ENCODE measurements around the gene SDK2.

Gene SDK2

DNA sequence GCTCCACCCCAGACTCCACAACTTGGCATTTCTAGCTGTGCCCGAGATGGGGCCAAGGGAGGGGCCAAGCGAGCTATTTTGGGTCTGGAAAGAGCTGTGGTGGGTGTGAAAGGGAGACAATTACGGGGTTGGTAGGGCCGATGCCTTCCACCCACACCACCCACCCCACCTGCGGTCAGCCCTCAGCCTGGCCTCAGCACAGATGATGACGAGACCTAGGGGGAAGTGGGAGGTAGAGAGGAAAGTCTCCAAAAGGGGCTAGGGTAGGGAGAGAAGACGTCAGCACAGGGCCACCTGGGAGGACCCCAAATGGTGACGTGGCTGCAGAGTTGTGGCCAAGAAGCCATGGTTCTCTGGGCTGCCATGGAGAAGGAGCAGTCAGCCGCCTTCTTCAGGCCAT, 83.1 kb downstream of the SDK2 start:
- DNase-seq (ENCODE audit: low spot score) = no peak

DNA sequence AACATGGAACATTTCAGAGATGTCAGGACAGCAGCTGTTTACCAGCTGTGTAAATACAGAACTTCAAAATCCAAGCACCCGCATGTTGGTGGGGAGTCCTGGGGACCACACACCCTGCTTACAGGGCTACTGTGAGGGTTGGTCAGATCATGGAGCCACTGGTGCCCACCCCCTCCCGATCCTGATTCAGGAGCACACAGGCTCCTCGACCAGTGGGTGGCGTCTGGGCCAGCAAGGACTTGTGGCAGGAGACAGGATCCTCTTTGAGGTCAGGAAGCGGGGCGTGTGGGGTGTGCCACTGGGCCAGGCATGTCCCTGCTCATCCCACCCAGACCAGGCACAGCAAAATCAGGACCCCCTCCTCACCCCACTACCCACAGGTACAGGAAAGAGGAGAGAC, 83.6 kb downstream of the SDK2 start:
- DNase-seq (ENCODE audit: low spot score) = no peak

- no peak for DNase-seq (ENCODE audit: low spot score)
These were observed 84.7 kb downstream of the SDK2 start for GRCh38 chr17:73559532-73559931.

DNA sequence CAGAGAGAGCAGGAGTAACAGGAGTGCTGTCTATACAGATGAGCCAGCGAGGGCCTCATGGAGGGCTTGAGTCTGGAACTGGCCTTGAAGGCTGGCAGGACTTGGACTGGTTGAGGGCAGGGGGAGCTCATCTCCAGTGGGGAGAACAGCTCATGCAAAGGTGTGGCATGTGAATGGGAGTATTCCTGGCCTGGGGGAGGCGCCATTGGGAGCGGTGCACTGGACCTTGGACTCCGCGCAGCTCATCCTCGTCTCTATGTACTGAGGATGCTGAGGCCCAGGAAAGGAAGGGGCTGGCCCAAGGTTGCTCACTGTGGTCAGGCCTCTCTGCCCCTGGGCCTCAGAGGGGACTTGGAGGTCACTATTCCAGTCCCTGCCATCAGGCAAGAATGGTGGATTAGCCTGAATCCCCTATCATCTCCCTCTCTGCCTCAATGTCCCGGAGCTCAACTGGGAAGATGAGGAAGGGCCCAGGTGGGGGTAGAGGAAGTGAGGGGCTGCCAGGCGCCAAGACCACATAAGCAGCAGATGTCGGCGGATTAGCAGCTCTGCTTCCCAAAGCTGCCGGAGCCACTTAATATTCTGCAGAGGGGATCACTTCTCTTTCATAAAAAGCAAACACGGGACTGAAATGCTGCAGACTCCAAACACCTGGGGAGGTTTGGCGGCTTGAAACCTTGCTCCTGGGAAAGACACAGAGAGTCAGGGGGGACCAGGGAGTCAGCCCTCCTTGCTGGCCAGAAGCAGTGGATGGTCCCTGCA, 88.9 kb downstream of the SDK2 start:
- DNase-seq (ENCODE audit: low spot score) = no peak

GRCh38 chr17:73554498-73554897, 89.7 kb downstream of the SDK2 start:
- DNase-seq (ENCODE audit: low spot score) = no peak

- DNase-seq (ENCODE audit: low spot score) = no peak
These were observed 90.9 kb downstream of the SDK2 start for GRCh38 chr17:73553311-73553710.

- DNase-seq (ENCODE audit: low spot score) = no peak
These were observed 91.8 kb downstream of the SDK2 start for GRCh38 chr17:73552300-73553048.

GRCh38 chr17:73551759-73552158, 92.5 kb downstream of the SDK2 start:
- DNase-seq (ENCODE audit: low spot score) = no peak

DNA sequence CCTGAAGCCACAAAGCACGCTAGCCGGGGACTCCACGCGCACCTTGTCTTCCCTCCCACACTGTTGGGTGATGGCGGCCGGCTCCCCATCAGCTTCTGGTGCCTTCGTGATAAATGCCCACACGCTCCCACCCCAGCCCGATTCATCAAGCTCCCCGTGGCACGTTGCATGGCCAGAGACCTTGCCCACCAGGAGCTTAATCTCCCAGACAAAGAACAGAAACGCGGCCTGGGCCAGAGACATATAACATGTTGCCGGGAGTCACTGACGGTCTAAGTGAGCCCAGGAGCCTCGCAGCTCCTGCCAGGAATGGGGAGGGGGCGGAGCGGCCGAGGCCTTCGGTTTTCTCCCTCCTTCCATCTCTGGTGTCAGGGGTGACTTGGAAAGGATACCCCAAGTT, 93.1 kb downstream of the SDK2 start:
- no peak for DNase-seq (ENCODE audit: low spot score)

DNA sequence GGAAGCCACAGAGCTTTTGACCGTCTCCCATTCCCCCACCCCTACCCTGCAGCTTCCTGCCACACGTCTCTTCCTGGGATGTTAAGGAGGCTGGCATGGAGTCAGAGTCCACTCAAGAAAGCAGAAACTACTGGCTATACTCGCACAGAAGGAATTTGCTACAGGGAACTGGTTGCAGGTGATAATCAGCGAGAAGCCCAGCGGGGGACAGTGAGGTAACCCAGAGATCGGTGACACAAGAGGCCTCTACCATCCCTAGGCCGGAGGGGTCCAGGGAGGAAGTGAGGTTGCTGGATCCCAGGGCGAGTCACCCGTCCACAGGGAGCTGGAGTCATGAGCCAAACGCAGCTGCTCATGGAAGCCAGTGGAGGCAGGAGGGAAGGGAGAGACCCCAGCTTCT, 93.7 kb downstream of the SDK2 start:
- DNase-seq (ENCODE audit: low spot score) = no peak

GRCh38 chr17:73549841-73550430, 94.3 kb downstream of the SDK2 start:
- no peak for DNase-seq (ENCODE audit: low spot score)

GRCh38 chr17:73548620-73549311, 95.5 kb downstream of the SDK2 start:
- no peak for DNase-seq (ENCODE audit: low spot score)

DNA sequence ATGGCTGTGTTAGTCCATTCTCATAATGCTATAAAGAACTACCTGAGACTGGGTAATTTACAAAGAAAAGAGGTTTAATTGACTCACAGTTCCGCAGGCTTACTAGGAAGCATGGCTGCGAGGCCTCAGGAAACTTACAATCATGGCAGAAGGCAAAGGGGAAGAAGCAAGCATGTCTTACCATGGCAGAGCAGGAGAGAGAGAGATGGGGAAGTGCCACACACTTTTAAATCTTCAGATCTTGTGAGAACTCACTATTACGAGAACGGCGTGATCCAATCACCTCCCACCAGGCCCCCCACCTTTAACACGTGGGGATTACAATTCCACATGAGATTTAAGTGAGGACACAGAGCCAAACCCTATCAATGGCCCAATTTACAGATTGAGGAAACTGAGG, 96.5 kb downstream of the SDK2 start:
- DNase-seq (ENCODE audit: low spot score) = no peak

DNA sequence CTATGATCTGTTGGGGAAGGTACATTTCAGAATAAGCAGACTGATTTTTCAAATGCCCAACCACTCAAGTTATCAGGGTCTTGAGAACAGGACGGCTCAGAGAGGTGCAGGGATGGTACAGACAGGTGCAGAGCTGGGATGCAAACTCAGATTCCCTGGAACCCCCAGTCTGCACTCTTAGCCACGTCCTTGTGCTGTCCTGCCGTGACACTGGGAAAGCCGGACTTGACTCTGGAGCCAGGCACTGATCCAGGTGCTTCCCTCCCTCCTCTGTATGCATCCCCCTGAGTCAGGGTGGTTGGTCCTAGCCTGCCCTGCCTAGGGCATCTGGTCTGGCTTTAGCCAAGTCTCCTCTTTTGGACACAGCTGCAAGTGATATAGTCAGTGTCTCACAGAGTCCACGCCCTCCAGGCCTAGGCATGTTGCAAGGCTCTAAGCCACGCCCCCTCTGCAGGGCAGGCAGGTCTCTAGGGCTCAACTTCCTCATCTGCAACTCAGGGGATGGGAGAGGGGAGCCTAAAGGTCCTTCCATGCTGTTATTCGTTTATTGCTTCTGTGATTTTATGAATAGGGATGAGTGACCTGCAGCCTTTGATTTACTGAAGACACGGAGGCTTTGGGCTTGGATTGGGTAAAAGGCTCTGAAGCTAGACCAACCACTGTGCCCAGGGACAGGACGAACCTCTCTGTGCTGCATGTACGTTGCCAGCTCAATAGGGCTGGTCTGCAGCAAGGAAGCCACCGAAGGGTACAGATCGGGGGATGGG, 97.3 kb downstream of the SDK2 start:
- peak; percentile 61 for DNase-seq (ENCODE audit: low spot score)

DNA sequence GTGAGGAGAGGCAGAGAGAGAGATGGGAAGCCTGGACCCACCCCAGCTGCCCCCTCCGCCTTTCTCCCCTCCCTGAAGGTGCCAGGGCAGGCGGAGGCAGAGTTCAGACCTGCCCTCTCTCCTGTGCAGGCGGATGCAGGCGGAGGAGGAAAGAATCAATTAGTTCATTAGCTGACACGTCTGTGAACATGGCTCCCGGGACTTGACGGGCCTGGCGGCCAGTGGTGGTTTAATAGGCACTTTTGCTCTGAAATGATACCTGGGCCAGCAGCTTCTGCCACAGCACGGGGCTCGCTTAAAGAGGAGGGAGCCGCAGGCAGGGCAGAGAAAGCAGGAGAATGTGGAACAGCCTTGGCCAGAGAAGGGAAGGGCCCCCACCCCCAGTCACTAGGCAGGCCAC, 98.1 kb downstream of the SDK2 start:
- DNase-seq (ENCODE audit: low spot score) = no peak

DNA sequence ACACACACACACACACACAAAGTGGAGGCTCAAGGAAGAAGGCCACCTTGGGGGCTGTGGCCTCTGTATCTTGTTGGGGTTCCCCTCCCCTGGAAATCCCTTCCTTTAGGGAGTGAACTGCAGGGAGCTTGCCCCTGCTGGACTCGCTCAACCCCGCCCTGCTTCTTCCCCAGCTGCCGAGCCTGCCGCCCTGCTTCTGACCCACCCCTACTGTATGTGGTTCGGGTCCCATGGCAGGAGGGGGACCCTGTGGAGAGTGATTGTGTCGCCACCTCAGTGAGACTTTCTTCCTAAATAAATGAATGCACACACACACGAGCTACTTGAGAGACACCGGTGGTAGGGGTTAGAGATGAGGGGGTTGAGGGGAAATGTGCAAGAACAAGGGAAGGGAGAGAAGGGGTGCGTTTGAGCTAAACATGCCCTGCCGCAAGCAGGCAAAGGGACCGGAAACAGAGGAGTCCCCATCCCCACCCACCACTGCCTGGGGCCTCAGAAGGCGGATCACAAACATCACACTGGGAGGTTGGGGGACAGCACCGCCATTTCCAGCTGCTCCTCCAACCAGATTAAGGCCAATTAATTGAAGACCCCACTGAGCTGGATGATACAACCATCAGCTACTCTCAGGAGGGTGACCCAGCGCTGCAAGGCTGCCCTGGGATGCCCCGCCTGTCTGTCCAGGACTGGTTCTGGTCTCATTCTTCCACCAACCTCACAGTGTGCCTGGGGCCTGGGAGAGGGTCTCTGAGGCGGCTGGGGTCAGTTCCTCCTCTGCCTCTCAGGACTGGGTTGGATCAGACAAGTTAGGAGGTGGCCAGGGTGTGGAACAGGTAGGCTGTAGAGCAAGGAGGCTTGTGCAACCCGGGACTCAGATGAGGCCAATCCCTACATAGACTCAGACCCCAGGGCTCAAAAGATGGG, 98.9 kb downstream of the SDK2 start:
- no peak for DNase-seq (ENCODE audit: low spot score)

- DNase-seq (ENCODE audit: low spot score) = no peak
These were observed 99.9 kb downstream of the SDK2 start for GRCh38 chr17:73544333-73544732.

DNA sequence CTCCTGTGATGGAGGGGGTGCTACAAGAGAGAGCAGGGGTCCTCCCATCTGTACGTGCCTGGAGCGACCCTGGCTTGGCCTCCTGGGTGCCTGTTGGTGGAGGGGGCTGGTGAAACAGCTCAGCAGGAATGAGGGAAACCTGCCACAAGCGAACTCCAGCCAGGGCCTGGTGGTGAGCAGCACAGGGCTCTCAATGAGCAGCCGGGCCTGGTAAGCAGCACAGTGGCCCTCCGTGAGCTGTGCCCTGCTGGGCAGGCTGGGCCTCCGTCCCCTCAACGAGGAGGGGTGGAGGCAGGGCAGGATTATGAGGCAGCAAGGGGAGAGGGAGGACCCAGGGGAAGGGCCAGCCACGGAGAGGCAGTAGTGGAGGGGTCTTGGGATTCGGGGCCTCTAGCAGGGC, 101.9 kb downstream of the SDK2 start:
- DNase-seq (ENCODE audit: low spot score) = no peak

GRCh38 chr17:73541561-73541981, 102.7 kb downstream of the SDK2 start:
- no peak for DNase-seq (ENCODE audit: low spot score)

DNA sequence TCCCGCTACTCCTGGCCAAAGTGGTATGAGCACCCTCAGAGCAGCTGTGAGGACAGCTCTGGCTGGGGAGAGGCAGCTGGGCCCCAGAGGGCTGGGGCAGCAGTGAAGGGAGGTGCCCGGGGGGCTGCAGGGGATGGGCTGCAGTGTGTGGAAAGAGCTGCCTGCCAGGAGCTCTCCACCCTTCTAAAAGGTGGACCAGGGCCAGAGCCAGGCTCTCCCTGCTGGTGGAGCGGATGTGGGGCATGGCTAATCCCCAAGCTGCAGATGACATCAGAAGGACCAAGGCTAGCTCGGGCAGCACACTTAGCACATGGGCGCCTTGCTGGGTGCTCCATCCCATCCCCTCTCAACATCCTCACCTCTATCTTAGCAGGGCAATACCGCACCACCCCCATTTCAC, 103.1 kb downstream of the SDK2 start:
- DNase-seq (ENCODE audit: low spot score) = no peak

All from SK-N-DZ (cell line).